Colonic mucosa (tissue), 4 donors: ENCODE measurements around the gene ITPK1. TPM values are rescaled to one million over a fixed set of nuclear protein-coding genes. Genes with fewer than 3 reads are reported as not detected.

Experiments
- DNase-seq: peaks from one replicate; pipeline ENCODE4 v3.0.0-alpha.2; 2020
- H3K27ac ChIP-seq: fragments of 200-600 bp; one replicate; pipeline ENCODE4 v1.8.0; 2021
- H3K27me3 ChIP-seq: fragments of 200-600 bp; one replicate; pipeline ENCODE4 v1.8.0; 2021
- H3K36me3 ChIP-seq: fragments of 200-600 bp; one replicate; pipeline ENCODE4 v1.8.0; 2021
- H3K4me1 ChIP-seq: fragments of 200-600 bp; one replicate; pipeline ENCODE4 v1.8.0; 2021; ENCODE audit warnings: mild to moderate bottlenecking
- H3K4me3 ChIP-seq: fragments of 200-600 bp; one replicate; pipeline ENCODE4 v1.8.0; 2021
- H3K9ac ChIP-seq, 2 donors: one replicate each; pipeline ENCODE4 v1.7.0; 2013; ENCODE audit warnings: control low read depth in 2 of 2, low read depth in 2 of 2, low read length in 2 of 2
- H3K9me3 ChIP-seq: fragments of 200-600 bp; one replicate; pipeline ENCODE4 v1.8.0; 2021
- CTCF ChIP-seq: fragments of 200-600 bp; IDR thresholded peaks from one replicate; pipeline ENCODE4 v1.8.0; 2022; ENCODE audit warnings: antibody characterized with exemption, mild to moderate bottlenecking
- intact Hi-C: fragments of 100-400 bp; cut with DNase I; formaldehyde crosslinking; loops from one replicate; pipeline ENCODE4 v1.14.1; 2022
- total RNA-seq, 2 donors: library from RNA; stranded (reverse); fragmentation: NEBNext Ultra II Directional in 1 of 2; extraction: Animal tissue kit (Norgen Biotek cat#: 25700) in 1 of 2; gene quantifications; one replicate each; pipeline ENCODE4 v1.2.1, GENCODE V29; 2021
- donor health status: healthy.
- donor health status: DM: no; HTN: no; CAD: no.
- donor health status: DM: no; HTN: no; CAD: no.

ITPK1 gene
- total RNA-seq, 2 donors from 2014 or later = 118 to 134 TPM

GRCh38 chr14:93015064-93015463 lies 100.7 kb downstream of the ITPK1 start:
- no peak overlapping the region for H3K9ac ChIP-seq
- no peaks in the 10 kb centered on the region for H3K27me3 ChIP-seq
- no peak for DNase-seq
- H3K27ac ChIP-seq = no peak overlapping the region
- intact Hi-C loops = no loop called here
- no peak overlapping the region for H3K4me3 ChIP-seq
- no peaks in the 10 kb centered on the region for H3K36me3 ChIP-seq
- no peak for TF ChIP-seq CTCF
- H3K9me3 ChIP-seq = no peaks in the 10 kb centered on the region
- no peaks in the 10 kb centered on the region for H3K4me1 ChIP-seq

GRCh38 chr14:93014058-93015023 lies 101.4 kb downstream of the ITPK1 start:
- no peak for TF ChIP-seq CTCF
- intact Hi-C loops = no loop called here
- Histone ChIP-seq H3K27me3 (no peaks in the 10 kb centered on the region), H3K36me3 (no peaks in the 10 kb centered on the region), H3K27ac (no peak overlapping the region), H3K9me3 (no peaks in the 10 kb centered on the region), H3K4me1 (no peaks in the 10 kb centered on the region), H3K4me3 (no peak overlapping the region), H3K9ac (no peak overlapping the region)
- no peak for DNase-seq

- no peak overlapping the region for H3K27ac ChIP-seq
- no peak overlapping the region for H3K4me3 ChIP-seq
- no peaks in the 10 kb centered on the region for H3K36me3 ChIP-seq
- no peak for TF ChIP-seq CTCF
- no peak overlapping the region for H3K9ac ChIP-seq
- no peaks in the 10 kb centered on the region for H3K9me3 ChIP-seq
- H3K4me1 ChIP-seq = no peaks in the 10 kb centered on the region
- no peak for DNase-seq
- intact Hi-C loops = no loop called here
- H3K27me3 ChIP-seq = no peaks in the 10 kb centered on the region
These were observed 102.6 kb downstream of the ITPK1 start for GRCh38 chr14:93012951-93013719.

- Histone ChIP-seq H3K27ac (no peak overlapping the region), H3K4me1 (peaks cover 5% of the 10 kb centered on the region), H3K36me3 (no peaks in the 10 kb centered on the region)
These were observed 103.2 kb downstream of the ITPK1 start for GRCh38 chr14:93012506-93012905.

More at GRCh38 chr14:93012506-93012905, 103.2 kb downstream of the ITPK1 start:
- no peak overlapping the region for H3K4me3 ChIP-seq
- DNase-seq = no peak
- no peaks in the 10 kb centered on the region for H3K9me3 ChIP-seq
- TF ChIP-seq CTCF = no peak
- intact Hi-C loops = no loop called here
- peak overlapping the region in 1 of 2 donors; percentile 30 for H3K9ac ChIP-seq
- no peaks in the 10 kb centered on the region for H3K27me3 ChIP-seq
